GM10266 (cell line): ENCODE data around the gene TPCN1.

ENCODE experiments used
- DNase-seq: peaks from one replicate; pipeline ENCODE4 v3.0.0; 2012; ENCODE audit errors: extremely low spot score
- CTCF ChIP-seq: IDR thresholded peaks from 2 replicates; pipeline ENCODE4 v1.5.1; 2012; ENCODE audit warnings: mild to moderate bottlenecking, low read depth; ENCODE audit not compliant: control insufficient read depth, insufficient read depth; ENCODE audit errors: missing control alignments

The TPCN1 gene

GRCh38 chr12:113325916-113326315 lies 104.7 kb downstream of the TPCN1 start:
- DNase-seq: no peak
- no peak for TF ChIP-seq CTCF

- DNase-seq: no peak
- no peak for TF ChIP-seq CTCF
Measured at GRCh38 chr12:113326775-113327395, 105.6 kb downstream of the TPCN1 start.

GRCh38 chr12:113328368-113328889 lies 107.2 kb downstream of the TPCN1 start:
- DNase-seq: no peak
- TF ChIP-seq CTCF: no peak

- TF ChIP-seq CTCF: no peak
Measured at GRCh38 chr12:113329022-113329790, 107.9 kb downstream of the TPCN1 start.

GRCh38 chr12:113329791-113330417 lies 108.6 kb downstream of the TPCN1 start:
- DNase-seq: no peak
- no peak for TF ChIP-seq CTCF

More at GRCh38 chr12:113329022-113329790, 107.9 kb downstream of the TPCN1 start:
- no peak for DNase-seq

GRCh38 chr12:113330505-113330904 lies 109.2 kb downstream of the TPCN1 start:
- DNase-seq: no peak
- TF ChIP-seq CTCF: no peak

- no peak for TF ChIP-seq CTCF
- DNase-seq: no peak
Measured at GRCh38 chr12:113332688-113333417, 111.6 kb downstream of the TPCN1 start.
